ENCODE data around the gene GNAZ.

DNA sequence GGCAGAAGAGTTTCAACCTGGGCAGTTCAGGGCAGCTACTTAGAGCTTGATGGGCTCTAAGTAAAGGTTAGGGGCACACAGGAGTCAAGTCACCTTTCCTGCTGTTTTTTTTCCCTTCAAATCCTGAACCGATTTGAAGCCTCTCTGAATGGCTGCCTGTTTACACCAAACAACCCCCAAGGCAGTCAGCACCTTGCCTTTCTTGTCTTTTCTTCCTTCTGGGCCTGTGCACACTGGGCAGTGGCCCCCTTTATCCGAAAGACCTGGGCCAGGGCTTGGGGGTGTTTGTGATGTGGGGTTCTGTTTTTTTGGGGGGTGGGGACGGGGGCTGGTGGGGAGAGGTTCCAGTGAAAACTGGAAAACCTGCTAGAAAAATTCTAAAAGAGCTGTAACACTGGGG lies 67.1 kb downstream of the GNAZ start:
- TF ChIP-seq, protein P1, sequence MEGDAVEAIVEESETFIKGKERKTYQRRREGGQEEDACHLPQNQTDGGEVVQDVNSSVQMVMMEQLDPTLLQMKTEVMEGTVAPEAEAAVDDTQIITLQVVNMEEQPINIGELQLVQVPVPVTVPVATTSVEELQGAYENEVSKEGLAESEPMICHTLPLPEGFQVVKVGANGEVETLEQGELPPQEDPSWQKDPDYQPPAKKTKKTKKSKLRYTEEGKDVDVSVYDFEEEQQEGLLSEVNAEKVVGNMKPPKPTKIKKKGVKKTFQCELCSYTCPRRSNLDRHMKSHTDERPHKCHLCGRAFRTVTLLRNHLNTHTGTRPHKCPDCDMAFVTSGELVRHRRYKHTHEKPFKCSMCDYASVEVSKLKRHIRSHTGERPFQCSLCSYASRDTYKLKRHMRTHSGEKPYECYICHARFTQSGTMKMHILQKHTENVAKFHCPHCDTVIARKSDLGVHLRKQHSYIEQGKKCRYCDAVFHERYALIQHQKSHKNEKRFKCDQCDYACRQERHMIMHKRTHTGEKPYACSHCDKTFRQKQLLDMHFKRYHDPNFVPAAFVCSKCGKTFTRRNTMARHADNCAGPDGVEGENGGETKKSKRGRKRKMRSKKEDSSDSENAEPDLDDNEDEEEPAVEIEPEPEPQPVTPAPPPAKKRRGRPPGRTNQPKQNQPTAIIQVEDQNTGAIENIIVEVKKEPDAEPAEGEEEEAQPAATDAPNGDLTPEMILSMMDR (IDR thresholded peaks at IDR 0.05), result no peak
- TF ChIP-seq POLR2A (IDR thresholded peaks at IDR 0.05), result no peak

All from testis (tissue), 2 donors.